Bone marrow (tissue), 2 donors: ENCODE data around the gene CHP1.
"Not testable (repeated sequence)": the region's sequence is repeated elsewhere in the genome, so short reads cannot be mapped to it uniquely, and the experiment has no call there.

Experiments
- DNase-seq, 2 donors: peaks; one replicate each; lab custom pipeline; 2025; lab: John Stamatoyannopoulos, UW

The CHP1 gene

DNA sequence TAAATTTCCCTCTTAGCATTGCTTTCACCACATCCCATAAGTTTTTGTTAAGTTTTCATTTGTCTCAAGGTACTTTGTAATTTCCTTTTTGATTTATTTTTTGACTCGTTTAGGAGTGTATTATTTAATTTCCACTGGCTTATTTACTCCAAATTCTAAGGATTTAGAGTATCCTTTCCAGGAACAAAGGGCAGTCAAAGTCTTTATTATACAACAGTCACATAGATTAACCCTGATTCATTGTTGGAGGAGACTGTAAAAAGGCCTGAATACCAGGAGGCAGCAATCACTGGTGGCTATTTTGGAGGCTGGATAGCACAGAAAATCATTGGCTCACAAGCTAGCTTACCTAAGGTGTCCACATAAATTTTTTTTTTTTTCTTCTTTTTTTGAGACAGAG lies 61.5 kb downstream of the CHP1 start:
- no peak for DNase-seq

DNA sequence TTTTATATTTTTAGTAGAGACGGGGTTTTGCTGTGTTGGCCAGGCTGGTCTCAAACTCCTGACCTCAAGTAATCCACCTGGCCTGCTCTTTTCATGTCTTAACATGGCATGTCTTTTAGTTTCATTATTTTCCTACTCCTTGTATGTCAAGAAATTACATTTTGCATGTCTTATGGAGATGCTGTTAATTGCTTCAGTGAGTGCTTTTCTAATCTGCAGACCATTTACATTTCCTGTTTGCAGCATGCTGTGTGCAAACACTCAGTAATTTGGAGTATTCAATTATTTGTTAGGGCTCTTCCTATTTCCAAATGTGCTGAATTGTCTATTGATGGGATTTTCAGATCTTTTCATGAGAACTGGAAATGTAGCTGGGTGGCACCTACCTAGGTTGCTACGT lies 70.1 kb downstream of the CHP1 start:
- not testable (repeated sequence) for DNase-seq

DNA sequence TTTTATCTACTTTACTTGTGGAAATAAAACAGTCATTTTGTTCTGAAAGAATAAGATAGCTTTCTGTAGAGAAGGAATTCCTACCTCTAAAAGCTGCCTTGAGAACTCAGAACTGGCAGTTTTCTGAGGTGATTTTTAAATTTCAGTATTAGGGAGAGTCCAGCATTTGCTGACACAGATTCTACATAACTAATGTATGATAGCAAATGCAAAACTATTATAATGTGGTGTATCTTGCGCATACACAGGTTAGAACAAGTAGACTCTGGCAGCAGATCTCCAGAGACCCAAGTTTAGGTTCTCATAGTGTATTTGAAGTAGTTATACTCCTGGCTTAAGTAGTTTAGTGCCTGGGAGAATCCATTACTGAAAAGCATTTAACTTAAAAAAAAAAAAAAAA lies 70.5 kb downstream of the CHP1 start:
- no peak for DNase-seq

DNA sequence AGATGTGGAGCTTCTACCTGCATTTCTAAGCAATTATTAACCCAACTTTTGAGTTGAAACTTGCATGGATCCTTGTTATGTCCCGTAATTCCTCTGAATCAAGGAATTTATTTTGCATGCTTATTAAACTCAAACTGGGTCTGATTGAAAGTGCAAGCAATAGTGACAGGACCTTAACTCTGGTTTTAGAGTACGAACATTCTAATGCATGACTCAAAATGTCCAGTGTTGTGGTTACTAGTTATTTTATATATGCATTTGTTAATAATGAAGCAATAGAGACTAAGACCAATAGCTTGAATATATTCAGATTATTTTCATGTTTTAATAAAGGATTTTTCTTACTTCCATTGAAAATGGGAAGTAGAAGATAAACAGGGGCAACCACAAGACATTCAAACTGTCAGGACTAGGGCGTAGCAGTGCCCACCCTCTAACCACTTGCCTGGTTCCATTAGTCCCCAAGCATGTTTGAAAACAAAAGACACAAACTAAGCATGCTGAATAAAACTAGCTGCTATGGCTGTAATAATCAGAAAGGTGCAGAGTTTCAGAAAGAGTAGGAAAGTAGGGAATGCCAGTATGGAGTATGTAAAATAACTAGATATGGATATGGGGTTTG lies 73.2 kb downstream of the CHP1 start:
- peak in 1 of 2 donors; percentile 30 for DNase-seq

DNA sequence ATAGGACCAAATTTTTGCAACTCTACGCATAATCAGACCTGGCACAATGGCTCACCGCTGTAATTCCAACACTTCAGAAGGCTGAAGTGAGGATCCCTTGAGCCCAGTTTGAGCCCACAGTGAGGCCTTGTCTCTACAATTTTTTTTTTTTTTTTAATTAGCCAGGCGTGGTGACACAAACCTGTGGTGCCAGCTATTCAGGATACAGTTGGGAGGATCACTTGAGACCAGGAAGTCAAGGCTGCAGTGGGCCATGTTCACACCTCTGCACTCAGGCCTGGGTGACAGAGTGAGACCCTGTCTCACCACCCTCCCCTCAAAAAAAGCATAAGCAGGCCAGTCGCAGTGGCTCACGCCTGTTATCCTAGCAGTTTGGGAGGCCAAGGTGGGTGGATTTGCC lies 76.6 kb downstream of the CHP1 start:
- no peak for DNase-seq

DNA sequence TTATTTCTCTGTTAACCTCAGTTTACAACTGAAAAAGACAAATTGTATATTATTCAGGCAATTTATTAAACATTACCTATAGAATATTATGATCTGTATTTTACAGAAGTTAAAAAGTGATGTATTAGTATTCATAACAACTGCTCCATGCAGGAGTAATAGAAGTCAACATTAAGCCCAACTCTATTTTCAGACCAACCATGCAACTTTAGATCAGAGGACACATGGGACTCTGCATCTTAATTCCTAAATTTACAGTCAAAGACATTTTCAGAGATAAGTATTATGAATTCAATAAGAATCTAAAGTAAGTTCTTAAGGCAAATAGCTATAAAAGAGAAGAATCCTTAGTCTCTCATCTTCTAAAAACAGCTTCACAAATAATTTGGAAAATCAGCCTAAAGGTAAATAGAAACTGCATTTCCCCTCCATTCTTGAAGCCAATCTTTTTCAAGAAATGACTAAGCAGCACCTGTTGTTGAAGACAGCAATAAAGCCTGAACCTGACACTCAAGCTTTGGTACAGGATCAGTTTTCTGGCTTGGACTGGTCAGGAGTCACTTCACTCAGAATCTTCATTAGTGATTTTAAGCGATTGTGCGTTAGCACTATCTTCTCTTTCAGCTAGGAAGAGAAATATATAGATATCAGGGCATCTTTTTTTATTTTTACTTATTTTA lies 78.3 kb downstream of the CHP1 start:
- DNase-seq: no peak

DNA sequence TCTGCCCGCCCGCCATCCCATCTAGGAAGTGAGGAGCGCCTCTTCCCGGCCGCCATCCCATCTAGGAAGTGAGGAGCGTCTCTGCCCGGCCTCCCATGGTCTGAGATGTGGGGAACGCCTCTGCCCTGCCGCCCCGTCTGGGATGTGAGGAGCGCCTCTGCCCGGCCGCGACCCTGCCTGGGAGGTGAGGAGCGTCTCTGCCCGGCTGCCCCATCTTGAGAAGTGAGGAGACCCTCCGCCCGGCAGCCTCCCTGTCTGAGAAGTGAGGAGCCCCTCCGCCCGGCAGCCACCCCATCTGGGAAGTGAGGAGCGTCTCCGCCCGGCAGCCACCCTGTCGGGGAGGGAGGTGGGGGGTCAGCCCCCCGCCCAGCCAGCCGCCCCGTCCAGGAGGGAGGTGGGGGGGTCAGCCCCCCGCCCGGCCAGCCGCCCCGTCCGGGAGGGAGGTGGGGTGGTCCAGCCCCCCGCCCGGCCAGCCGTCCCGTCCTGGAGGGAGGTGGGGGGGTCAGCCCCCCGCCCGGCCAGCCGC lies 89.8 kb downstream of the CHP1 start:
- DNase-seq: not testable (repeated sequence)

DNA sequence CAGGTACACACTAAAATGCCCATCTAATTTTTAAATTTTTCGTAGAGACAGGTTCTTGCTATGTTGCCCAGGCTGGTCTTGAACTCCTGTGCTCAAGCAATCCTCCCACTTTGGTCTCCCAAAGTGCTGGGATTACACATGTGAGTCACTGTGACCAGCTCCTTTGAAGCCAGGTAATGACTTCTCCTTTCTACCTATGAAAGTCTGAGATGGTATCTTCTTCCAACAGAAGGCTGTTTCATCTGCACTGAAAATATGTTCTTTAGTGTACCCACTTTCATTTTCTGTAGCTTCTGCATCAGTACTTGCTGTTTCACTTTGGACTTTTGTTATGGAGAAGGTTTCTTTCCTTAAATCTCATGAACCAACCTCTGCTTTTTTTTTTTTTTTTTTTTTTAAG lies 92.5 kb downstream of the CHP1 start:
- DNase-seq: no peak

DNA sequence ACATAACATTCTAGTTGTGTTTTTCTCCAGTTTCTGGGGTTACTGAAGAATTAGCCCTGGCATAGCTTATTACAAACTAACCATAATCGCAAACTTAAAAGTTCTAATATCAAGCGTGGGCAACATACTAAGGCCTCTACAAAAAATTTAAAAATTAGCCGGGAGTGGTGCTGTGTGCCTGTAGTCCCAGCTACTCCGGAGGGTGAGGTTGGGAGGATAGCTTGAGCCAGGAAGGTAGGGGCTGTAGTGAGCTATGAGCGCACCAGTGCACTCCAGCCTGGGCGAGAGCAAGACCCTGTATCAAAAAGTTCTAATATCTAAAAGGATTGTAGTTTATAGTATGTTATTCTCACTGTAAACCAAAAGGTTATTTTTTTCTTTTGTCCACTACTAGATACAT lies 100.2 kb downstream of the CHP1 start:
- no peak for DNase-seq
